ENCODE data around the gene ANKS1B.

Gene ANKS1B

DNA sequence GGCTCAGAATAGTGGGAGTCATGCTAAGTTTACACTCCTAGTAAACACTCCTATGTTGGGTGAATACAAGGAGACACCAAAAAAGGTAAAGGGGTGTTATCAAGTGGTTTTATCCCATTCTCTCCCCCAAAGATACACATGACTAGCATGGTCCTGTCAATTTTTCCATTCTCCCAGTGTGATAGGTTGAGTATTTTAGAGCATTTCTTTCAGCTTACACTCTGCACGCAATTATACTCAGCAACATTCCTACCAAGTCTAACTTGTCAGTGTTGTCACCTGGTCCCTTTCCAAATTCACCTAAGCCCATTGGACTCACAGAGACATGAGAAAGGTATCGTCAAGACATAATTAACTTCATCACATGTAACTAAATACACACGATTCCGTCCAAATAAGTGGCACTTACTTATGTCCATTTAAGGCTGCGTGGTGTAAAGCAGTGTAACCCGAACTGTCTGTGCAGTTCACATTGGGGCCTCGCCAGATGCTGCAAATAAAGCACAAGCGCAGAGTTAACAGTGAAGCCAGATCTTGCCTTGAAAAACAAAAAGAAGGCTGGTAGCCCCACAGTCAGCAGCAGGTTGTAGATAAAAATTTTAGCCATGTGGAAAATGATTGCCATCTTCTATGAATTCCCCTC is 159.7 kb downstream of the ANKS1B start:
- ATAC-seq: peak; percentile 33; the same call in 1 of the 3 replicates
- no peak for TF ChIP-seq PPARA (CRISPR knock-in tag; IDR thresholded peaks at IDR 0.05; ENCODE audit: borderline replicate concordance)
- TF ChIP-seq, protein P1, sequence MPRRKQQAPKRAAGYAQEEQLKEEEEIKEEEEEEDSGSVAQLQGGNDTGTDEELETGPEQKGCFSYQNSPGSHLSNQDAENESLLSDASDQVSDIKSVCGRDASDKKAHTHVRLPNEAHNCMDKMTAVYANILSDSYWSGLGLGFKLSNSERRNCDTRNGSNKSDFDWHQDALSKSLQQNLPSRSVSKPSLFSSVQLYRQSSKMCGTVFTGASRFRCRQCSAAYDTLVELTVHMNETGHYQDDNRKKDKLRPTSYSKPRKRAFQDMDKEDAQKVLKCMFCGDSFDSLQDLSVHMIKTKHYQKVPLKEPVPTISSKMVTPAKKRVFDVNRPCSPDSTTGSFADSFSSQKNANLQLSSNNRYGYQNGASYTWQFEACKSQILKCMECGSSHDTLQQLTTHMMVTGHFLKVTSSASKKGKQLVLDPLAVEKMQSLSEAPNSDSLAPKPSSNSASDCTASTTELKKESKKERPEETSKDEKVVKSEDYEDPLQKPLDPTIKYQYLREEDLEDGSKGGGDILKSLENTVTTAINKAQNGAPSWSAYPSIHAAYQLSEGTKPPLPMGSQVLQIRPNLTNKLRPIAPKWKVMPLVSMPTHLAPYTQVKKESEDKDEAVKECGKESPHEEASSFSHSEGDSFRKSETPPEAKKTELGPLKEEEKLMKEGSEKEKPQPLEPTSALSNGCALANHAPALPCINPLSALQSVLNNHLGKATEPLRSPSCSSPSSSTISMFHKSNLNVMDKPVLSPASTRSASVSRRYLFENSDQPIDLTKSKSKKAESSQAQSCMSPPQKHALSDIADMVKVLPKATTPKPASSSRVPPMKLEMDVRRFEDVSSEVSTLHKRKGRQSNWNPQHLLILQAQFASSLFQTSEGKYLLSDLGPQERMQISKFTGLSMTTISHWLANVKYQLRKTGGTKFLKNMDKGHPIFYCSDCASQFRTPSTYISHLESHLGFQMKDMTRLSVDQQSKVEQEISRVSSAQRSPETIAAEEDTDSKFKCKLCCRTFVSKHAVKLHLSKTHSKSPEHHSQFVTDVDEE (CRISPR knock-in tag; IDR thresholded peaks at IDR 0.05): no peak
- TF ChIP-seq TOX (CRISPR knock-in tag; IDR thresholded peaks at IDR 0.05; ENCODE audit: borderline replicate concordance): no peak
- TF ChIP-seq, protein P2, sequence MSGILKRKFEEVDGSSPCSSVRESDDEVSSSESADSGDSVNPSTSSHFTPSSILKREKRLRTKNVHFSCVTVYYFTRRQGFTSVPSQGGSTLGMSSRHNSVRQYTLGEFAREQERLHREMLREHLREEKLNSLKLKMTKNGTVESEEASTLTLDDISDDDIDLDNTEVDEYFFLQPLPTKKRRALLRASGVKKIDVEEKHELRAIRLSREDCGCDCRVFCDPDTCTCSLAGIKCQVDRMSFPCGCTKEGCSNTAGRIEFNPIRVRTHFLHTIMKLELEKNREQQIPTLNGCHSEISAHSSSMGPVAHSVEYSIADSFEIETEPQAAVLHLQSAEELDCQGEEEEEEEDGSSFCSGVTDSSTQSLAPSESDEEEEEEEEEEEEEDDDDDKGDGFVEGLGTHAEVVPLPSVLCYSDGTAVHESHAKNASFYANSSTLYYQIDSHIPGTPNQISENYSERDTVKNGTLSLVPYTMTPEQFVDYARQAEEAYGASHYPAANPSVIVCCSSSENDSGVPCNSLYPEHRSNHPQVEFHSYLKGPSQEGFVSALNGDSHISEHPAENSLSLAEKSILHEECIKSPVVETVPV (CRISPR knock-in tag; IDR thresholded peaks at IDR 0.05): no peak
- TF ChIP-seq OSR1 (CRISPR knock-in tag; IDR thresholded peaks at IDR 0.05): no peak
- no peak for TF ChIP-seq GLIS3 (CRISPR knock-in tag; IDR thresholded peaks at IDR 0.05)
- no peak for TF ChIP-seq SNAI2 (CRISPR knock-in tag; IDR thresholded peaks at IDR 0.05)
- TF ChIP-seq, protein P3, sequence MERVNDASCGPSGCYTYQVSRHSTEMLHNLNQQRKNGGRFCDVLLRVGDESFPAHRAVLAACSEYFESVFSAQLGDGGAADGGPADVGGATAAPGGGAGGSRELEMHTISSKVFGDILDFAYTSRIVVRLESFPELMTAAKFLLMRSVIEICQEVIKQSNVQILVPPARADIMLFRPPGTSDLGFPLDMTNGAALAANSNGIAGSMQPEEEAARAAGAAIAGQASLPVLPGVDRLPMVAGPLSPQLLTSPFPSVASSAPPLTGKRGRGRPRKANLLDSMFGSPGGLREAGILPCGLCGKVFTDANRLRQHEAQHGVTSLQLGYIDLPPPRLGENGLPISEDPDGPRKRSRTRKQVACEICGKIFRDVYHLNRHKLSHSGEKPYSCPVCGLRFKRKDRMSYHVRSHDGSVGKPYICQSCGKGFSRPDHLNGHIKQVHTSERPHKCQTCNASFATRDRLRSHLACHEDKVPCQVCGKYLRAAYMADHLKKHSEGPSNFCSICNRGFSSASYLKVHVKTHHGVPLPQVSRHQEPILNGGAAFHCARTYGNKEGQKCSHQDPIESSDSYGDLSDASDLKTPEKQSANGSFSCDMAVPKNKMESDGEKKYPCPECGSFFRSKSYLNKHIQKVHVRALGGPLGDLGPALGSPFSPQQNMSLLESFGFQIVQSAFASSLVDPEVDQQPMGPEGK (CRISPR knock-in tag; IDR thresholded peaks at IDR 0.05; ENCODE audit: borderline replicate concordance): no peak
- TF ChIP-seq, protein P4, sequence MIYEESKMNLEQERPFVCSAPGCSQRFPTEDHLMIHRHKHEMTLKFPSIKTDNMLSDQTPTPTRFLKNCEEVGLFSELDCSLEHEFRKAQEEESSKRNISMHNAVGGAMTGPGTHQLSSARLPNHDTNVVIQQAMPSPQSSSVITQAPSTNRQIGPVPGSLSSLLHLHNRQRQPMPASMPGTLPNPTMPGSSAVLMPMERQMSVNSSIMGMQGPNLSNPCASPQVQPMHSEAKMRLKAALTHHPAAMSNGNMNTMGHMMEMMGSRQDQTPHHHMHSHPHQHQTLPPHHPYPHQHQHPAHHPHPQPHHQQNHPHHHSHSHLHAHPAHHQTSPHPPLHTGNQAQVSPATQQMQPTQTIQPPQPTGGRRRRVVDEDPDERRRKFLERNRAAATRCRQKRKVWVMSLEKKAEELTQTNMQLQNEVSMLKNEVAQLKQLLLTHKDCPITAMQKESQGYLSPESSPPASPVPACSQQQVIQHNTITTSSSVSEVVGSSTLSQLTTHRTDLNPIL (CRISPR knock-in tag; IDR thresholded peaks at IDR 0.05; ENCODE audit: low read depth): no peak
- no peak for TF ChIP-seq ESRRG (CRISPR knock-in tag; IDR thresholded peaks at IDR 0.05)
- no peak for TF ChIP-seq ZNF70 (CRISPR knock-in tag; IDR thresholded peaks at IDR 0.05)
- TF ChIP-seq ZC3H10 (CRISPR knock-in tag; IDR thresholded peaks at IDR 0.05): no peak
- TF ChIP-seq, protein P5, sequence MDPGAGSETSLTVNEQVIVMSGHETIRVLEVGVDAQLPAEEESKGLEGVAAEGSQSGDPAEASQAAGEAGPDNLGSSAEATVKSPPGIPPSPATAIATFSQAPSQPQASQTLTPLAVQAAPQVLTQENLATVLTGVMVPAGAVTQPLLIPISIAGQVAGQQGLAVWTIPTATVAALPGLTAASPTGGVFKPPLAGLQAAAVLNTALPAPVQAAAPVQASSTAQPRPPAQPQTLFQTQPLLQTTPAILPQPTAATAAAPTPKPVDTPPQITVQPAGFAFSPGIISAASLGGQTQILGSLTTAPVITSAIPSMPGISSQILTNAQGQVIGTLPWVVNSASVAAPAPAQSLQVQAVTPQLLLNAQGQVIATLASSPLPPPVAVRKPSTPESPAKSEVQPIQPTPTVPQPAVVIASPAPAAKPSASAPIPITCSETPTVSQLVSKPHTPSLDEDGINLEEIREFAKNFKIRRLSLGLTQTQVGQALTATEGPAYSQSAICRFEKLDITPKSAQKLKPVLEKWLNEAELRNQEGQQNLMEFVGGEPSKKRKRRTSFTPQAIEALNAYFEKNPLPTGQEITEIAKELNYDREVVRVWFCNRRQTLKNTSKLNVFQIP (CRISPR knock-in tag; IDR thresholded peaks at IDR 0.05; ENCODE audit: borderline replicate concordance, low read depth): no peak
- no peak for TF ChIP-seq ZFP3 (CRISPR knock-in tag; IDR thresholded peaks at IDR 0.05)
- TF ChIP-seq RARB (CRISPR knock-in tag; IDR thresholded peaks at IDR 0.05): no peak
- TF ChIP-seq ARNTL (CRISPR knock-in tag; IDR thresholded peaks at IDR 0.05; ENCODE audit: borderline replicate concordance, low read depth): no peak
- no peak for TF ChIP-seq BACH2 (CRISPR knock-in tag; IDR thresholded peaks at IDR 0.05; ENCODE audit: borderline replicate concordance)
- no peak for TF ChIP-seq ZNF565 (CRISPR knock-in tag; conservative IDR thresholded peaks at IDR 0.05; ENCODE audit: low read depth)

DNA sequence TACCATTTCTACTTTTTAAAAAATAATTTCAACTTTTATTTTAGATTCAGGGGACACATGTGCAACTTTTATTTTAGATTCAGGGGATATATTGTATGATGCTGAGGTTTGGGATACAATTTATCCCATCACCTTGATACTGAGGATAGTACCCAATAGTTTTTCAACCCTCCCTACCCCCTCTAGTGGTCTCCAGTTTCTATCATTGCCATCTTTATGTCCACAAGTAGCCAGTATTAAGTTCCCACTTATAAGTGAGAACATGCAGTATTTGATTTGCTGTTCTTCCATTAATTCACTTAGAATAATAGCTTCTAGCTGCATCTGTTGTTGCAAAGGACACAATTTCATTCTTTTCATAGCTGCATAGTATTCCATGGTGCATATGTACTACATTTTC is 162.5 kb downstream of the ANKS1B start:
- no peak for ATAC-seq
- TF ChIP-seq ZNF8 (CRISPR knock-in tag; IDR thresholded peaks at IDR 0.05) (no peak), ARNTL (CRISPR knock-in tag; IDR thresholded peaks at IDR 0.05; ENCODE audit: borderline replicate concordance, low read depth) (no peak), TCF4 (CRISPR knock-in tag; IDR thresholded peaks at IDR 0.05; ENCODE audit: borderline replicate concordance) (no peak)
- TF ChIP-seq, protein P2 (CRISPR knock-in tag; IDR thresholded peaks at IDR 0.05): no peak
